ENCODE measurements around the gene EEFSEC.
A peak's percentile ranks its signal among the peaks of the same experiment; 100 is the strongest.

The EEFSEC gene

GRCh38 chr3:128282380-128283196 lies 129.3 kb downstream of the EEFSEC start:
- H3K27ac ChIP-seq = no peak overlapping the region
- DNase-seq (ENCODE audit: low read depth, low spot score) = no peak

- no peak overlapping the region for H3K27ac ChIP-seq
- DNase-seq (ENCODE audit: low read depth, low spot score) = no peak
Observed at GRCh38 chr3:128283421-128283820, 130.1 kb downstream of the EEFSEC start.

GRCh38 chr3:128285042-128285966 lies 132.0 kb downstream of the EEFSEC start:
- H3K27ac ChIP-seq = no peak overlapping the region
- DNase-seq (ENCODE audit: low read depth, low spot score) = no peak

GRCh38 chr3:128285967-128286321 lies 132.7 kb downstream of the EEFSEC start:
- no peak overlapping the region for H3K27ac ChIP-seq
- DNase-seq (ENCODE audit: low read depth, low spot score) = no peak

- no peak for DNase-seq (ENCODE audit: low read depth, low spot score)
- H3K27ac ChIP-seq = no peak overlapping the region
Observed at GRCh38 chr3:128286691-128287090, 133.4 kb downstream of the EEFSEC start.

- no peak overlapping the region for H3K27ac ChIP-seq
- DNase-seq (ENCODE audit: low read depth, low spot score) = no peak
Observed at GRCh38 chr3:128287216-128287615, 133.9 kb downstream of the EEFSEC start.

GRCh38 chr3:128289534-128289933 lies 136.3 kb downstream of the EEFSEC start:
- no peak for DNase-seq (ENCODE audit: low read depth, low spot score)
- no peak overlapping the region for H3K27ac ChIP-seq

GRCh38 chr3:128290484-128290883 lies 137.2 kb downstream of the EEFSEC start:
- H3K27ac ChIP-seq = no peak overlapping the region
- no peak for DNase-seq (ENCODE audit: low read depth, low spot score)

- no peak overlapping the region for H3K27ac ChIP-seq
- DNase-seq (ENCODE audit: low read depth, low spot score) = no peak
Observed at GRCh38 chr3:128293930-128294329, 140.6 kb downstream of the EEFSEC start.

- DNase-seq (ENCODE audit: low read depth, low spot score) = no peak
- no peak overlapping the region for H3K27ac ChIP-seq
Observed at GRCh38 chr3:128294999-128295468, 141.8 kb downstream of the EEFSEC start.

GRCh38 chr3:128296469-128297251 lies 143.4 kb downstream of the EEFSEC start:
- no peak overlapping the region for H3K27ac ChIP-seq
- DNase-seq (ENCODE audit: low read depth, low spot score) = no peak

- DNase-seq (ENCODE audit: low read depth, low spot score) = peak; percentile 10
- no peak overlapping the region for H3K27ac ChIP-seq
Observed at GRCh38 chr3:128297401-128298138, 144.3 kb downstream of the EEFSEC start.

GRCh38 chr3:128301186-128302023 lies 148.1 kb downstream of the EEFSEC start:
- H3K27ac ChIP-seq = no peak overlapping the region
- DNase-seq (ENCODE audit: low read depth, low spot score) = no peak

- no peak overlapping the region for H3K27ac ChIP-seq
- no peak for DNase-seq (ENCODE audit: low read depth, low spot score)
Observed at GRCh38 chr3:128306481-128306880, 153.2 kb downstream of the EEFSEC start.

- H3K27ac ChIP-seq = no peak overlapping the region
- DNase-seq (ENCODE audit: low read depth, low spot score) = no peak
Observed at GRCh38 chr3:128307029-128307633, 153.8 kb downstream of the EEFSEC start.

GRCh38 chr3:128307781-128308469 lies 154.6 kb downstream of the EEFSEC start:
- H3K27ac ChIP-seq = no peak overlapping the region
- no peak for DNase-seq (ENCODE audit: low read depth, low spot score)

GRCh38 chr3:128309026-128309425 lies 155.7 kb downstream of the EEFSEC start:
- no peak overlapping the region for H3K27ac ChIP-seq
- no peak for DNase-seq (ENCODE audit: low read depth, low spot score)
